ENCODE measurements around the gene CDH8. TPM values are rescaled to one million over a fixed set of nuclear protein-coding genes. Genes with fewer than 3 reads are reported as not detected.

The CDH8 gene
- total and polyA plus RNA-seq, 2 donors (not counting 1 experiment from before 2014, with no cell fraction given) = not detected

GRCh38 chr16:62022688-62023087 lies 13.6 kb downstream of the CDH8 start:
- no peaks in the 10 kb centered on the region for H3K36me3 ChIP-seq (ENCODE audit: control insufficient read depth, insufficient read depth, low read length)
- H3K27ac ChIP-seq (ENCODE audit: insufficient read depth, low read length) = no peak overlapping the region

GRCh38 chr16:62021161-62021581 lies 15.1 kb downstream of the CDH8 start:
- peak in 1 of 2 donors; percentile 60 for DNase-seq (ENCODE audit: low read depth in 2 of 2)
- no peaks in the 10 kb centered on the region for H3K4me1 ChIP-seq (ENCODE audit: control insufficient read depth, extremely low read depth, insufficient read depth, low read length)
- no peaks in the 10 kb centered on the region for H3K27me3 ChIP-seq (ENCODE audit: control insufficient read depth, insufficient read depth, low read length)
- no peak overlapping the region for H3K4me2 ChIP-seq (ENCODE audit: extremely low read depth, insufficient read depth, low read length)
- TF ChIP-seq EZH2 (IDR thresholded peaks at IDR 0.05; ENCODE audit: low read length, missing control alignments) (no peak), CTCF (conservative IDR thresholded peaks at IDR 0.05 in 1 of 2, IDR thresholded peaks at IDR 0.05 in 1 of 2; ENCODE audit: low read depth in 1 of 2, low read length in 2 of 2) (no peak)
- no peak overlapping the region for H3K4me3 ChIP-seq (replicated peaks in 1 of 4; ENCODE audit: control extremely low read depth in 1 of 4, insufficient read depth in 1 of 4, low read depth in 3 of 4, low read length in 4 of 4)
- H3K36me3 ChIP-seq (ENCODE audit: control insufficient read depth, insufficient read depth, low read length) = no peaks in the 10 kb centered on the region
- no peak overlapping the region for H3K27ac ChIP-seq (ENCODE audit: insufficient read depth, low read length)
- H3K9me3 ChIP-seq (ENCODE audit: control insufficient read depth, insufficient read depth, low read depth, low read length) = no peaks in the 10 kb centered on the region
- H3K79me2 ChIP-seq (ENCODE audit: control insufficient read depth, insufficient read depth, low read length) = no peaks in the 10 kb centered on the region
- H2AFZ ChIP-seq (ENCODE audit: low read length) = no peak overlapping the region
- H3K9ac ChIP-seq (ENCODE audit: insufficient read depth, low read length) = no peak overlapping the region
- H4K20me1 ChIP-seq (ENCODE audit: control insufficient read depth, extremely low read depth, insufficient read depth, low read length) = no peaks in the 10 kb centered on the region

More at GRCh38 chr16:62022688-62023087, 13.6 kb downstream of the CDH8 start:
- DNase-seq (ENCODE audit: low read depth in 2 of 2) = no peak
- Histone ChIP-seq H2AFZ (ENCODE audit: low read length) (no peak overlapping the region), H3K4me1 (ENCODE audit: control insufficient read depth, extremely low read depth, insufficient read depth, low read length) (no peaks in the 10 kb centered on the region), H3K27me3 (ENCODE audit: control insufficient read depth, insufficient read depth, low read length) (no peaks in the 10 kb centered on the region), H3K4me2 (ENCODE audit: extremely low read depth, insufficient read depth, low read length) (no peak overlapping the region), H4K20me1 (ENCODE audit: control insufficient read depth, extremely low read depth, insufficient read depth, low read length) (no peaks in the 10 kb centered on the region), H3K9me3 (ENCODE audit: control insufficient read depth, insufficient read depth, low read depth, low read length) (no peaks in the 10 kb centered on the region), H3K4me3 (replicated peaks in 1 of 4; ENCODE audit: control extremely low read depth in 1 of 4, insufficient read depth in 1 of 4, low read depth in 3 of 4, low read length in 4 of 4) (no peak overlapping the region), H3K79me2 (ENCODE audit: control insufficient read depth, insufficient read depth, low read length) (no peaks in the 10 kb centered on the region), H3K9ac (ENCODE audit: insufficient read depth, low read length) (no peak overlapping the region)
- no peak for TF ChIP-seq CTCF (conservative IDR thresholded peaks at IDR 0.05 in 1 of 2, IDR thresholded peaks at IDR 0.05 in 1 of 2; ENCODE audit: low read depth in 1 of 2, low read length in 2 of 2)
- TF ChIP-seq EZH2 (IDR thresholded peaks at IDR 0.05; ENCODE audit: low read length, missing control alignments) = no peak

- H3K4me1 ChIP-seq (ENCODE audit: control insufficient read depth, extremely low read depth, insufficient read depth, low read length) = no peaks in the 10 kb centered on the region
- no peaks in the 10 kb centered on the region for H3K79me2 ChIP-seq (ENCODE audit: control insufficient read depth, insufficient read depth, low read length)
- H3K9ac ChIP-seq (ENCODE audit: insufficient read depth, low read length) = no peak overlapping the region
- H2AFZ ChIP-seq (ENCODE audit: low read length) = no peak overlapping the region
- no peaks in the 10 kb centered on the region for H3K36me3 ChIP-seq (ENCODE audit: control insufficient read depth, insufficient read depth, low read length)
- no peak for DNase-seq (ENCODE audit: low read depth in 2 of 2)
- no peaks in the 10 kb centered on the region for H3K9me3 ChIP-seq (ENCODE audit: control insufficient read depth, insufficient read depth, low read depth, low read length)
- no peak overlapping the region for H3K4me3 ChIP-seq (replicated peaks in 1 of 4; ENCODE audit: control extremely low read depth in 1 of 4, insufficient read depth in 1 of 4, low read depth in 3 of 4, low read length in 4 of 4)
- no peaks in the 10 kb centered on the region for H3K27me3 ChIP-seq (ENCODE audit: control insufficient read depth, insufficient read depth, low read length)
- no peak overlapping the region for H3K27ac ChIP-seq (ENCODE audit: insufficient read depth, low read length)
- no peak overlapping the region for H3K4me2 ChIP-seq (ENCODE audit: extremely low read depth, insufficient read depth, low read length)
- no peaks in the 10 kb centered on the region for H4K20me1 ChIP-seq (ENCODE audit: control insufficient read depth, extremely low read depth, insufficient read depth, low read length)
- TF ChIP-seq CTCF (conservative IDR thresholded peaks at IDR 0.05 in 1 of 2, IDR thresholded peaks at IDR 0.05 in 1 of 2; ENCODE audit: low read depth in 1 of 2, low read length in 2 of 2) = no peak
- no peak for TF ChIP-seq EZH2 (IDR thresholded peaks at IDR 0.05; ENCODE audit: low read length, missing control alignments)
Observed at GRCh38 chr16:62020681-62021080, 15.6 kb downstream of the CDH8 start.
